PC-9 (cell line): ENCODE data around the gene GORASP2. TPM values are rescaled to one million over a fixed set of nuclear protein-coding genes. Genes with fewer than 3 reads are reported as not detected.

Source experiments
- BruUV-seq: library from RNA; stranded (reverse); fragments of 400-500 nt; replicated peaks from 2 replicates; lab custom pipeline; 2021; lab: Mats Ljungman, UMichigan
- CTCF ChIA-PET: fragments of 300-600 bp; sonication (Branson Sonifier 250); formaldehyde crosslinking; loops from one replicate; lab custom pipeline; 2022; ENCODE audit warnings: antibody characterized with exemption; lab: Charles Lee
- POLR2A ChIA-PET: fragments of 300-600 bp; sonication (Branson Sonifier 250); formaldehyde crosslinking; loops from one replicate; lab custom pipeline; 2022; ENCODE audit warnings: antibody characterized with exemption; ENCODE audit not compliant: unreplicated experiment; lab: Charles Lee
- DNase-seq, 2 experiments: peaks; one replicate each; pipeline versions ENCODE4 v3.0.0 to v3.0.0-alpha.2; 2015 to 2022; ENCODE audit warnings: mixed read lengths in 1 of 2
- H2AFZ ChIP-seq: fragments of 200-600 bp; sonication (generic); 2 replicates; pipeline ENCODE4 v1.8.1; 2017; ENCODE audit warnings: antibody characterized with exemption
- H3F3A ChIP-seq: fragments of 200-600 bp; sonication (generic); 2 replicates; pipeline ENCODE4 v1.8.1; 2017; ENCODE audit warnings: antibody characterized with exemption, mild to moderate bottlenecking, low read depth; ENCODE audit not compliant: insufficient read depth
- H3K27ac ChIP-seq: fragments of 200-600 bp; sonication (generic); 2 replicates; pipeline ENCODE4 v1.6.1; 2016; ENCODE audit warnings: mixed run types
- H3K27me3 ChIP-seq: fragments of 200-600 bp; sonication (generic); 2 replicates; pipeline ENCODE4 v1.6.1; 2016; ENCODE audit warnings: low read depth, mixed run types; ENCODE audit not compliant: insufficient read depth
- H3K36me3 ChIP-seq: fragments of 200-600 bp; sonication (generic); 2 replicates; pipeline ENCODE4 v1.6.1; 2016; ENCODE audit warnings: low read depth, mixed run types
- H3K4me1 ChIP-seq: fragments of 200-600 bp; sonication (generic); replicated peaks from 2 replicates; pipeline ENCODE4 v1.6.1; 2016; ENCODE audit warnings: mixed run types; ENCODE audit not compliant: insufficient read depth
- H3K4me2 ChIP-seq: fragments of 200-600 bp; sonication (generic); 2 replicates; pipeline ENCODE4 v1.6.1; 2017; ENCODE audit warnings: mixed run types
- H3K4me3 ChIP-seq: fragments of 200-600 bp; sonication (generic); 2 replicates; pipeline ENCODE4 v1.6.1; 2016; ENCODE audit warnings: mixed run types
- H3K79me2 ChIP-seq: fragments of 200-600 bp; sonication (generic); 2 replicates; pipeline ENCODE4 v1.6.1; 2017; ENCODE audit warnings: low read depth, mixed run types
- H3K9me2 ChIP-seq: fragments of 200-600 bp; sonication (generic); 2 replicates; pipeline ENCODE4 v1.8.1; 2017; ENCODE audit warnings: mild to moderate bottlenecking; ENCODE audit not compliant: insufficient read depth
- H3K9me3 ChIP-seq: fragments of 200-600 bp; sonication (generic); 2 replicates; pipeline ENCODE4 v1.8.1; 2016; ENCODE audit warnings: low read depth; ENCODE audit not compliant: insufficient read depth
- H4K20me1 ChIP-seq: fragments of 200-600 bp; sonication (generic); 2 replicates; pipeline ENCODE4 v1.8.1; 2017; ENCODE audit not compliant: insufficient read depth
- CTCF ChIP-seq: fragments of 200-600 bp; sonication (generic); conservative IDR thresholded peaks from 2 replicates; pipeline ENCODE4 v1.6.1; 2017; ENCODE audit warnings: mixed run types, antibody characterized with exemption, mild to moderate bottlenecking, moderate library complexity
- EZH2 ChIP-seq: fragments of 200-600 bp; sonication (generic); IDR thresholded peaks from 2 replicates; pipeline ENCODE4 v1.8.0; 2017; ENCODE audit warnings: antibody characterized with exemption, low read depth
- intact Hi-C: fragments of 100-400 bp; cut with micrococcal nuclease; formaldehyde crosslinking; loops from one replicate; pipeline ENCODE4 v1.10.0; 2022; ENCODE audit not compliant: unreplicated experiment
- total RNA-seq: library from RNA; stranded (reverse); gene quantifications from 2 replicates; pipeline ENCODE4 v1.2.3, GENCODE V29; 2021

GORASP2 gene
- total RNA-seq, 1 experiment from 2014 or later: 110 TPM

DNA sequence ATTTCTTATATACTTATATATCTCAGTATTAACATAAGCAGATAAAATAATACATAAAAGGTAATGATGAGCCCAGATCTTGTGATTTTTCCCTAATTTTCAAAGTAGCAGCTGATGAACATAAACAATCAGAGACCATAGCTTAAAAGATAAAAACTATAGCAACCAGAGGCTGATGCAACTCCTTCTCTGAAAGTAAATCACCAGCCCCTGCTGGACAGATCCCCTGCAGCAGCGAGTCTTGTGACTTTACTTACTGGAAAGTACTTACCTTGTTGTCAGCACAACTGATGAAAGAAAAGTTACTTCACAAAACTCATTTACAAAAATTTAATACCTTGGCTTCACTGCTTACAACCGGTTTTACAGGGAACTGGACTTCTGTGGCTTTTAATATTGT, 67.3 kb downstream of the GORASP2 start:
- BruUV-seq: no TSS peak
- Histone ChIP-seq H3F3A (0 out of 2 replicates have a peak, but pooled peaks cover 8% of the 10 kb centered on the region), H3K27me3 (no peaks in the 10 kb centered on the region), H2AFZ (no peak overlapping the region), H3K4me3 (no peak overlapping the region), H3K9me2 (no peaks in the 10 kb centered on the region), H3K9me3 (no peaks in the 10 kb centered on the region), H3K36me3 (peaks cover 29% of the 10 kb centered on the region), H3K4me1 (no peaks in the 10 kb centered on the region), H4K20me1 (no peaks in the 10 kb centered on the region; the same call in 1 of the 2 replicates), H3K4me2 (no peak overlapping the region), H3K79me2 (no peaks in the 10 kb centered on the region), H3K27ac (no peak overlapping the region)
- ChIA-PET POLR2A (no interaction called here), CTCF (no interaction called here)
- DNase-seq: no peak
- TF ChIP-seq CTCF (no peak), EZH2 (no peak)
- intact Hi-C loops: no loop called here

- no peak overlapping the region for H3K27ac ChIP-seq
- POLR2A ChIA-PET: no interaction called here
- no peaks in the 10 kb centered on the region for H3K4me1 ChIP-seq
- intact Hi-C loops: no loop called here
- H3K79me2 ChIP-seq: no peaks in the 10 kb centered on the region
- no TSS peak for BruUV-seq
- H3K27me3 ChIP-seq: no peaks in the 10 kb centered on the region
- no peak overlapping the region for H3K4me3 ChIP-seq
- no peak overlapping the region for H2AFZ ChIP-seq
- CTCF ChIA-PET: no interaction called here
- TF ChIP-seq EZH2: no peak
- no peak for TF ChIP-seq CTCF
- no peak for DNase-seq
- H4K20me1 ChIP-seq: no peaks in the 10 kb centered on the region; the same call in 1 of the 2 replicates
- H3F3A ChIP-seq: peaks cover 7% of the 10 kb centered on the region; the same call in 1 of the 2 replicates
- H3K36me3 ChIP-seq: peaks cover 14% of the 10 kb centered on the region; the same call in 1 of the 2 replicates
- no peak overlapping the region for H3K4me2 ChIP-seq
- no peaks in the 10 kb centered on the region for H3K9me2 ChIP-seq
- no peaks in the 10 kb centered on the region for H3K9me3 ChIP-seq
These were observed 69.0 kb downstream of the GORASP2 start for GRCh38 chr2:170997893-170998597.

- Histone ChIP-seq H3F3A (peaks cover 1% of the 10 kb centered on the region), H3K4me3 (no peak overlapping the region), H3K27me3 (no peaks in the 10 kb centered on the region), H3K4me2 (no peak overlapping the region), H3K4me1 (no peaks in the 10 kb centered on the region), H3K9me3 (no peaks in the 10 kb centered on the region), H3K79me2 (no peaks in the 10 kb centered on the region), H3K27ac (no peak overlapping the region), H3K9me2 (no peaks in the 10 kb centered on the region), H3K36me3 (peaks cover 22% of the 10 kb centered on the region), H4K20me1 (no peaks in the 10 kb centered on the region; the same call in 1 of the 2 replicates), H2AFZ (no peak overlapping the region)
- no TSS peak for BruUV-seq
- ChIA-PET POLR2A (interaction anchor here (0.8 kb wide), 1 partner anchor 243 kb away, joined by 11 read pairs; no protein-coding TSS in a partner anchor), CTCF (no interaction called here)
- intact Hi-C loops: no loop called here
- DNase-seq: no peak
- TF ChIP-seq EZH2: no peak
- no peak for TF ChIP-seq CTCF
These were observed 70.6 kb downstream of the GORASP2 start for GRCh38 chr2:170999654-171000053.
